HG03354 (cell line): ENCODE data around the gene TUBGCP6.
"Not testable (repeated sequence)": the region's sequence is repeated elsewhere in the genome, so short reads cannot be mapped to it uniquely, and the experiment has no call there.

Source experiments
- ATAC-seq: cut with Tn5 transposase; IDR thresholded peaks from one replicate; pipeline ENCODE4 v1.9.1; 2021; ENCODE audit warnings: mild to moderate bottlenecking; ENCODE audit not compliant: unreplicated experiment, poor library complexity, severe bottlenecking

The TUBGCP6 gene

GRCh38 chr22:50280022-50280707 lies 35.3 kb upstream of the TUBGCP6 start:
- no peak for ATAC-seq

- no peak for ATAC-seq
Measured at GRCh38 chr22:50278956-50279619, 34.3 kb upstream of the TUBGCP6 start.

- no peak for ATAC-seq
Measured at GRCh38 chr22:50278461-50278860, 33.6 kb upstream of the TUBGCP6 start.

- ATAC-seq = no peak
Measured at GRCh38 chr22:50277761-50278160, 32.9 kb upstream of the TUBGCP6 start.

- peak; percentile 54 for ATAC-seq
Measured at GRCh38 chr22:50276143-50276542, 31.3 kb upstream of the TUBGCP6 start.

- ATAC-seq = no peak
Measured at GRCh38 chr22:50275181-50276055, 30.6 kb upstream of the TUBGCP6 start.

GRCh38 chr22:50274771-50275170 lies 29.9 kb upstream of the TUBGCP6 start:
- no peak for ATAC-seq

- no peak for ATAC-seq
Measured at GRCh38 chr22:50274311-50274710, 29.5 kb upstream of the TUBGCP6 start.

GRCh38 chr22:50273781-50274180 lies 29.0 kb upstream of the TUBGCP6 start:
- not testable (repeated sequence) for ATAC-seq

GRCh38 chr22:50273352-50273751 lies 28.5 kb upstream of the TUBGCP6 start:
- ATAC-seq = not testable (repeated sequence)

GRCh38 chr22:50272044-50272802 lies 27.4 kb upstream of the TUBGCP6 start:
- ATAC-seq = no peak

- no peak for ATAC-seq
Measured at GRCh38 chr22:50271519-50271970, 26.7 kb upstream of the TUBGCP6 start.

- ATAC-seq = no peak
Measured at GRCh38 chr22:50270666-50271394, 26.0 kb upstream of the TUBGCP6 start.

- ATAC-seq = no peak
Measured at GRCh38 chr22:50269970-50270665, 25.3 kb upstream of the TUBGCP6 start, which contains the start of gene MAPK11. Gene MAPK11 (minus strand): TSS chr22:50270380. CDS start chr22:50270292, 88 bp downstream.

GRCh38 chr22:50269573-50269969 lies 24.7 kb upstream of the TUBGCP6 start:
- no peak for ATAC-seq

- ATAC-seq = no peak
Measured at GRCh38 chr22:50268655-50269113, 23.9 kb upstream of the TUBGCP6 start.

GRCh38 chr22:50267591-50268390 lies 23.0 kb upstream of the TUBGCP6 start:
- no peak for ATAC-seq

- ATAC-seq = no peak
Measured at GRCh38 chr22:50266994-50267393, 22.2 kb upstream of the TUBGCP6 start.
